ENCODE results near the gene DOCK3.
"Not testable (repeated sequence)": the region's sequence is repeated elsewhere in the genome, so short reads cannot be mapped to it uniquely, and the experiment has no call there.

The DOCK3 gene

DNA sequence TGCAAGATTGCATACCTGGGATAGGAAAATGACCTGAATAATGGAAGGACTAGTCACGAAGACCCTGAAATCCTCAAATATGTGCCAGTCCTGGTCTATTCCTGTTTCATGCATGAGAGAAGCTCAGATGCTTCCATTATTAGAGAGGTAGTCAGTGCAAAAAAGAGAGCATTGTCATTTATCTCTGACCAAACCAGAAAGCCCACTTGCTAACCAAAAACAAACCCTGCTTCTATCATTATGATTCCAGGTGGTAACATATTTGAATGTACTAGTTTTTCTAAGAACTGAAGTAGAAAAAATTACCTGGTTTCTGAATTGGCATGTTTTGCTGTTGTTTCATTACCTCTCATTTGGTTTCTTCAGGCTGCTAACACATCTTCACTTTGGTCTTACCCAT, 549.6 kb downstream of the DOCK3 start:
- no peak for DNase-seq (ENCODE audit: low spot score)

- DNase-seq (ENCODE audit: low spot score) = no peak
Observed at GRCh38 chr3:51224843-51225242, 550.1 kb downstream of the DOCK3 start.

DNA sequence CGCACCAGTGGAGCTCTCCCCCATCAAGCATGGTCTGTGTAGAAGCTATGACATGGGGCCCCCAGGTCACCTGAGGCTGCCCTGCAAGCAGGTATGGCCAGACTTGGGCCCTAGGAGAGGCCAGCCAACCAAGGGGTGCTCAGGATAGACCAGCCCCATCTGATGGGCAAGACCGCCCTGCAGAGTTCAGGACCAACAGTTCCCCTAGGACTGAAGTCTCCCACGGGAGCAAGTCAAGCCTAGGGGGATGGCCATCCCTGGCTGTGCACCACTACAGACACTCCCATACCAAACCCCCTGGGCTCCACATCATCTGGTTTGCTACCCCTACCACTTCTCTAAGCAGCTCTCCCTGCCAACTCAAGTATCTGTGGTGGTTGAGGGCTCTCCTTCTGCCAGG, 568.2 kb downstream of the DOCK3 start:
- no peak for DNase-seq (ENCODE audit: low spot score)

DNA sequence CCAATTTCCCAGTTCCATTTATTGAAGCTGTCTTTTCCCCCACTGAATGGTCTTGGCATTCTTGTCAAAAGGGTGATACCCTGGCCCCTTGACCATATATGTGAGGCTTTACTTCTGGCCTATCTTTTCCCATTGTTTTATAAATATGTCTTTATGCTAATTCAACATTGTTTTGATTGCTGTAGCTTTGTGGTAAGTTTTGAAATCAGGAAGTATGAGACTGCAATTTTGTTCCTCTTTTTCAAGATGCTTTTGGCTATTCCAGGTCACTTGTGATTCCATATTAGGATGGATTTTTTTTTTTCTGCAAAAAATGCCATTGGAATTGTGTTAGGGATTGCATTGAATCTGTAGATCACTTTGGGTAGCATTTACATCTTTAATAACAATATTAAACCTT, 569.2 kb downstream of the DOCK3 start:
- DNase-seq (ENCODE audit: low spot score) = no peak

- DNase-seq (ENCODE audit: low spot score) = no peak
Observed at GRCh38 chr3:51245867-51246266, 571.1 kb downstream of the DOCK3 start.

DNA sequence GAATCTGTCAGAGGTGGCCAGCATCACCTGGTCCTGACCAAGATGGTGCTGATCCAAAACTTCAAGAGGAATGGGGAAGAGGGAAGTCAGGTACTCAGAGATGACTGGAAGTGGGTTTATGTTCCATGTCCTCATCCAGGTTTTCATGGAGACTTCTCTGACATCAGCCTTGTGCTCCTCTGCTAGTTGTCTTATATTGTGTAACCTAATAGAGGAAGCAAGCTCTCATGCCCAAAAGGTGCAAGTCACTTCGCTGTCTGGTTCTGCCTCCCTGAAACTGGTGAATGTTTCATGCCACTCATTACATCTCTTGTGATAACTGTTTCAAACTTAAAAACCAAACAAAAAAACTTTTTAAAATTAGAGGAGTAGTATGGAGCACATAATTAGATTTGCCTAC, 583.1 kb downstream of the DOCK3 start:
- DNase-seq (ENCODE audit: low spot score) = no peak

DNA sequence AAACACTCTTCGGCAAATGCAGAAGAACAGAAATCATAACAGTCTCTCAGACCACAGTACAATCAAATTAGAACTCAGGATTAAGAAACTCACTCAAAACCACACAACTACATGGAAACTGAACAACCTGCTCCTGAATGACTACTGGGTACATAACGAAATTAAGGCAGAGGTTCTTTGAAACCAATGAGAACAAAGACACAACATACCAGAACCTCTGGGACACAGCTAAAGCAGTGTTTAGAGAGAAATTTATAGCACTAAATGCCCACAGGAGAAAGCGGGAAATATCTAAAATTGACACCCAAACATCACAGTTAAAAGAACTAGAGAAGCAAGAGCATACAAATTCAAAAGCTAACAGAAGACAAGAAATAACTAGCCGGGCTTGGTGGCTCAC, 589.4 kb downstream of the DOCK3 start:
- not testable (repeated sequence) for DNase-seq (ENCODE audit: low spot score)

GRCh38 chr3:51268132-51268531, 593.4 kb downstream of the DOCK3 start:
- no peak for DNase-seq (ENCODE audit: low spot score)

GRCh38 chr3:51269466-51269865, 594.7 kb downstream of the DOCK3 start:
- no peak for DNase-seq (ENCODE audit: low spot score)

- DNase-seq (ENCODE audit: low spot score) = no peak
Observed at GRCh38 chr3:51270559-51270958, 595.8 kb downstream of the DOCK3 start.

- DNase-seq (ENCODE audit: low spot score) = no peak
Observed at GRCh38 chr3:51271172-51271571, 596.4 kb downstream of the DOCK3 start.

DNA sequence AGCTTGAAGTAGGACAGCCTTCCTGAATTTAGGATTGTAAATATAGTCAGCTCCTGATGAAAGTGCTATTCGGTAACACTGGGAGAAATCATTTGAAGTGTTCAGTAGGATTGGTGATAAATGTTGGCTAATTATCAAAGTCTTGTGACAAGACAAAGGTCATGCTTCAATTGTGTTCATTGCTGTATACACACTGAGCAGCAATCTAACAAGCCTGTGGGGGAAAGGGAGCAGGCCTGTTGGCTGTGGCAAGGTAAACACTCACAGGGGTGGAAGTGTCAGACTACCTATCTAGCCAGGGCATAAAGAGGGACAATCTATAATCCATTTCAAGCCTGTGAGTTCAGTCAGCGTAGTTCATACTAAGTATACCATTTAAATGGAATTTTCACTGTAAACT, 599.3 kb downstream of the DOCK3 start:
- DNase-seq (ENCODE audit: low spot score) = no peak

- DNase-seq (ENCODE audit: low spot score) = no peak
Observed at GRCh38 chr3:51275111-51275805, 600.5 kb downstream of the DOCK3 start.

DNA sequence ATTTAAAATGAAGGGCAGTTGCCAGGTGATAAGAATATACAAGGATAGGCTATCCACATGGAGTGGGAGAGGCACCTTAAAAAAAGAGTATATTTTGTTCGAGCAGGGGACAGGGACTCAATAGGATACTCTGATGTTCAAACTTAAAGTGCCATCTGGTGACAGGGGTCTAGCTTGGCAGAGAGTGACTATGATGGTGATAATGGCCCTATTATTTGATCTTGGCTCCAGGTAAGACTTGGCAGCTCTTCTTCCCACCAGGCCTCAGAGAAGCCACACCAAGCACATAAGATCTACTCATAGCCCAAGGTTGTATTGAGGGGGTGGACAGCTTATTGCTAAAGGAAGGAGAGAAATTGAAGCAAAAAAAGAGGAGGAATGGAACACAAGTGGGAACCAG, 601.3 kb downstream of the DOCK3 start:
- DNase-seq (ENCODE audit: low spot score) = no peak

- no peak for DNase-seq (ENCODE audit: low spot score)
Observed at GRCh38 chr3:51279448-51279847, 604.7 kb downstream of the DOCK3 start.

DNA sequence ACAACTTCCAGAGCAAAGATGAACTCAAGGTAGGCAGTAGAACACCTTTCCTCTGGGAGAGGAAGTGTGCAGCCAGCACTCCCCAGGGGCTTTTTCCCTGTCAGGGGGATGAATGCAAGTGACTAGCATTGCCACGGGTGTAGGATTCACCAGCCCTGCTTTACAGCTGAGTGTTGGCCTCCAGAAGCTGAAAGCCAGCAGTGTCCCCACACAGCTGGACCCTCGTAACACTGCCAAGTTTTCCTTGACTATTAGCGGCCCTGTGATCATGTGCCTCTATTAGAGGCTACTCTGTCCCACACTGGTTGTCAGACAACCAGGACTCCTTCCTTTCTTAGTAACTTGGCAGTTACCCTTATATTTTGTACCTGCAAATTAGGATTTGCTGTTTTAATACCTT, 605.4 kb downstream of the DOCK3 start:
- DNase-seq (ENCODE audit: low spot score) = no peak

GRCh38 chr3:51282931-51283330, 608.2 kb downstream of the DOCK3 start:
- DNase-seq (ENCODE audit: low spot score) = peak; percentile 17

- DNase-seq (ENCODE audit: low spot score) = no peak
Observed at GRCh38 chr3:51283421-51283820, 608.7 kb downstream of the DOCK3 start.

DNA sequence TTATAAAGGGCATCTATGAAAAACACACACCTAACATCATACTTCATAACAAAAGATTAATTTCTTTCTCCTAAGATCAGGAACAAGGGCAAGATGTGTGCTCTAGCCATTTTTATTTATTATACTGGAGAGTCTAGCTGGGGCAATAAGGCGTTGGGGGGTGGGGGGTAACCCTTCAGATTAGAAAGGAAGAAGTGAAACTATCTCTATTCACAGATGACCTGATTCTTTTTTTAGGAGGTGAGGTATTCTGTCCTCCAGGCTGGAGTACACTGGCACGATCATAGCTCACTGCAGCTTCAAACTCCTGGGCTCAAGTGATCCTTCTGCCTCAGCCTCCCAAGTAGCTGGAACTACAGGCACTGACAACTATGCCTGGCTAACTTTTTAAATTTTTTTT, 620.9 kb downstream of the DOCK3 start:
- DNase-seq (ENCODE audit: low spot score) = no peak

DNA sequence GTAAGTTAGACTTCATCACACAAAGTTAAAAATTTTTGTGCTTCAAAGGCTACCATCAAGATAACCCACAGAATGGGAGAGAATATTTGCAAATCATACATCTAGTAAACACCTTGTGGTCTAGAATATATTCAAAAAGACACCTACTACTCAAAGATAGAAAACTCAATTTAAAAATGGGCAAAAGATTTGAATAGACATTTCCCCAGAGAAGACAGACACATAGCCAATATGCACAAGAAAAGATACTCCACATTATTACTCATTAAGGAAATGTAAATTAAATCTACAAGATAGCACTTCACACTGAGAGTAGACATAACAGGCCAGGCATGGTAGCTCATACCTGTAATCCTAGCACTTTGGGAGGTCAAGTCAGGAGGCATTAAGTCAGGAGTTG, 622.6 kb downstream of the DOCK3 start:
- DNase-seq (ENCODE audit: low spot score) = no peak

- DNase-seq (ENCODE audit: low spot score) = no peak
Observed at GRCh38 chr3:51304230-51304629, 629.5 kb downstream of the DOCK3 start.

- no peak for DNase-seq (ENCODE audit: low spot score)
Observed at GRCh38 chr3:51306093-51306492, 631.4 kb downstream of the DOCK3 start.

GRCh38 chr3:51307458-51307857, 632.7 kb downstream of the DOCK3 start:
- DNase-seq (ENCODE audit: low spot score) = no peak

- DNase-seq (ENCODE audit: low spot score) = not testable (repeated sequence)
Observed at GRCh38 chr3:51307945-51308607, 633.3 kb downstream of the DOCK3 start.

Measured in AG20443 (cell line).